Lower leg skin (tissue), 4 donors: ENCODE data around the gene ARHGAP35. TPM values are rescaled to one million over a fixed set of nuclear protein-coding genes. Genes with fewer than 3 reads are reported as not detected.
"Not testable (repeated sequence)": the region's sequence is repeated elsewhere in the genome, so short reads cannot be mapped to it uniquely, and the experiment has no call there.

Experiments
- DNase-seq, 2 donors: peaks; one replicate each; pipeline ENCODE4 v3.0.0-alpha.2; 2019; ENCODE audit warnings: low spot score in 2 of 2
- H3K4me3 ChIP-seq: fragments of 200-600 bp; sonication (generic); 2 replicates; pipeline ENCODE4 v1.5.1; 2017; ENCODE audit warnings: mild to moderate bottlenecking, low read depth; ENCODE audit not compliant: poor library complexity, severe bottlenecking
- POLR2A ChIP-seq, 2 donors: fragments of 450-650 bp; IDR thresholded peaks; one replicate each; pipeline ENCODE4 v1.6.1; 2016 to 2017; ENCODE audit warnings: antibody characterized with exemption in 2 of 2, mild to moderate bottlenecking in 1 of 2, moderate library complexity in 1 of 2
- WGBS, 2 donors: methylation state at CpG; one replicate each; pipeline ENCODE4 v1.1.5; 2018; 5-methylcytosine and 5-hydroxymethylcytosine counted together
- intact Hi-C: fragments of 100-400 bp; cut with DNase I; formaldehyde crosslinking; loops from one replicate; pipeline ENCODE4 v1.15.0; 2023; ENCODE audit warnings: low total_unique reads
- total RNA-seq, 4 donors: library from RNA; depleted of rRNA; stranded (reverse); fragments of >200 nt; gene quantifications; one replicate each; pipeline ENCODE4 v1.1.0, GENCODE V29; 2016
- TF ChIP-seq, protein P1 (sequence below), 3 donors: fragments of 450-650 bp; IDR thresholded peaks; one replicate each; pipeline ENCODE4 v1.5.1; 2016; ENCODE audit warnings: antibody characterized with exemption in 3 of 3, mild to moderate bottlenecking in 3 of 3, moderate library complexity in 2 of 3

The ARHGAP35 gene
- total RNA-seq, 4 donors from 2014 or later, result 19.4 to 43.6 (median 40.1) TPM

DNA sequence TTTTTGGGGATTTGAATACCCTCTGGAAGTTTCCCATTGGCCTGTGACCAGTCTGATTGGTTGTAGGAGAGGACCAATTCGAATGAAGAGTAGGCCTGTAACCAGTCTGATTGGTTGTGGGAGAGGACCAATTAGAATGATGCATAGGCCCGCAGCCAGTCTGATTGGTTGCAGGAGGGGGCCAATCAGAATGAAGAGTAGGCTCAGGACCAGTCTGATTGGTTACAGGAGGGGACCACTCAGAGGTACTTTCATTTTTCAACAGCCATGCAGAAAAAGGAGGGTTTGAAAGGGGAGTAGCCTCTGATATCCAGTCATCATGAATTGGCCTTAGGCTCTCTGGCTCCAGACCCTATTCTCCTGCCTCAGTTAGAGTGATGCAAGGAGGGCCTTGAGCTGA is 42.0 kb upstream of the ARHGAP35 start:
- H3K4me3 ChIP-seq, result no peak overlapping the region
- no peak for TF ChIP-seq POLR2A (IDR thresholded peaks at IDR 0.05)
- TF ChIP-seq, protein P1, sequence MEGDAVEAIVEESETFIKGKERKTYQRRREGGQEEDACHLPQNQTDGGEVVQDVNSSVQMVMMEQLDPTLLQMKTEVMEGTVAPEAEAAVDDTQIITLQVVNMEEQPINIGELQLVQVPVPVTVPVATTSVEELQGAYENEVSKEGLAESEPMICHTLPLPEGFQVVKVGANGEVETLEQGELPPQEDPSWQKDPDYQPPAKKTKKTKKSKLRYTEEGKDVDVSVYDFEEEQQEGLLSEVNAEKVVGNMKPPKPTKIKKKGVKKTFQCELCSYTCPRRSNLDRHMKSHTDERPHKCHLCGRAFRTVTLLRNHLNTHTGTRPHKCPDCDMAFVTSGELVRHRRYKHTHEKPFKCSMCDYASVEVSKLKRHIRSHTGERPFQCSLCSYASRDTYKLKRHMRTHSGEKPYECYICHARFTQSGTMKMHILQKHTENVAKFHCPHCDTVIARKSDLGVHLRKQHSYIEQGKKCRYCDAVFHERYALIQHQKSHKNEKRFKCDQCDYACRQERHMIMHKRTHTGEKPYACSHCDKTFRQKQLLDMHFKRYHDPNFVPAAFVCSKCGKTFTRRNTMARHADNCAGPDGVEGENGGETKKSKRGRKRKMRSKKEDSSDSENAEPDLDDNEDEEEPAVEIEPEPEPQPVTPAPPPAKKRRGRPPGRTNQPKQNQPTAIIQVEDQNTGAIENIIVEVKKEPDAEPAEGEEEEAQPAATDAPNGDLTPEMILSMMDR (IDR thresholded peaks at IDR 0.05), result no peak
- intact Hi-C loops, result no loop called here
- WGBS, 2 donors, result 88 to 98% methylated on average over 2 of the region's 2 CpGs
- no peak for DNase-seq

DNA sequence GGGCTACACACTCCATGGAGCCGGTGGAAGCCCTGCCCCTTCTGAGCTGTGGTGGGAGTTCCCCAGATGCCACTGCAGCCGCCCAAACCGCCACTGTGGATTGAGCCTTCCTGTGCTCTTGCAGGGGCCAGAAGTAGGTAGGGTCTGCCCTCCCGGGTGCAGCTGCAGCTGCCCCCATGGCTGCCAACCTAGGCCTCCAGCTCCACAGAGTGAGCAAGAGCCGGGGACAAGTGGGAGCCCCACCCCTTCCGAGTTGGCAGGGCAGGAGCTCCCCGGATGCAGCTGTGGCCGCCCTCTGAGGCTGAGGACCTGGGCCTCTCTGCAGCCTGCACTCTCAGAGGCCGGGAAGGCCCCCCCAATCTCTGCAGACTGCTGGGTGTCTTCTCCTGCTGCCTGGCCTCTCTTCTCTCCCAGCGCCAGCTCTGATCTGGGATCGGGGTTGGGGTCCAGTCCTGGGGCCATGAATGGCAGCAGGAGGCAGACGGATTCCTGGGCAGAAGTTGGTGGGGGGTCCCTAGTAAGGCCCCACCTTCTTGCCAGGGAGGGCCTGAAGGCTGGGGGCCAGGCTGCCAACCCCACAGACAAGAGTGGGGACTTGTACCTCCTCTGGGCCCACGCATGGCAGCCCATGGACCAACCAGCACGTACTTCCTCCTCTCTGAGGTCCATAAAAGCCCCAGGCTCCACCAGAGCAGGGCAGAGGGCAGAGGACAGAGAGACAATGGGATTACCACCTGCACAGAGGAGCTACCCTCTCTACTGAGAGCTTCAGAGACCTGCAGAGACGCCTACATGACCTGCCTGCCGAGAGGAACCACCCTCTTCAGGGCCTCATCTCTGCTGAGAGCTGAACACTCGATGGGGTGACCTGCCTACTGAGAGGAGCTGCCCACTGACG is 39.0 kb upstream of the ARHGAP35 start:
- no peak overlapping the region for H3K4me3 ChIP-seq
- no peak for DNase-seq
- 56 to 70% methylated on average over 15 to 16 of the region's 18 CpGs for WGBS, 2 donors
- TF ChIP-seq, protein P1 (IDR thresholded peaks at IDR 0.05), result no peak
- TF ChIP-seq POLR2A (IDR thresholded peaks at IDR 0.05), result no peak
- intact Hi-C loops, result no loop called here

DNA sequence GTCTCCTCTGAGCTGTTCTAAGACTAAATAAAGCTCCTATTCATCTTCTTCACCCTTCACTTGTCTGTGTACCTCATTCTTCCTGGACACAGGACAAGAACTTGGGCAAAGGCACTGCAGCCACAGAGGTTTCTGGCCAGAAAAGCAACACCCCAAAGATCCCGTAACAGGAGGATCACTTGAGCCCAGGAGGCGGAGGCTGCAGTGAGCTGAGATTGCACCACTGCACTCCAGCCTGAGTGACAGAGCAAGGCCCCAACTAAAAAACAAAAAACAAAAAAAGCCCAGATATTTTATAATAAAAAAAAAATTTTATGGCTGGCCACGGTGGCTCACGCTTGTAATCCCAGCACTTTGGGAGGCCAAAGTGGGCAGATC is 38.4 kb upstream of the ARHGAP35 start:
- DNase-seq, intact Hi-C loops, H3K4me3 ChIP-seq: not testable (repeated sequence)
- 81 to 83% methylated on average over 4 of the region's 4 CpGs for WGBS, 2 donors

DNA sequence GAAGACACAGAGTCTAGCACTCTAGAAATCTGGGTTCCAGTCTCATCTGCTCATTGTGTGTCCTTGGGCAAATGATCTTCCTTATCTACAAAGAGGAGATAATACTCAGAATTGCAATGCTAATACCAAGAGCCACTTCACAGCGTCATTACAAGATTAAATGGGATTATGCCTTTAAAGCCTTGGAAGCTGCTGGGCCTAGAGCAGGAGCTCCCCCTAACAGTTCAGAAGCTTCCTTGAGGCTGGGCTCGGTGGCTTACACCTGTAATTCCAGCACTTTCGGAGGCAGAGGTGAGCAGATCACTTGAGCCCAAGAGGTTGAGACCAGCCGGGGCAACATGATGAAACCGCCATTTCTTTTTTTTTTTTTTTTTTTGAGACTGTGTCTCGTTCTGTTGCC is 37.7 kb upstream of the ARHGAP35 start:
- intact Hi-C loops, result no loop called here

DNA sequence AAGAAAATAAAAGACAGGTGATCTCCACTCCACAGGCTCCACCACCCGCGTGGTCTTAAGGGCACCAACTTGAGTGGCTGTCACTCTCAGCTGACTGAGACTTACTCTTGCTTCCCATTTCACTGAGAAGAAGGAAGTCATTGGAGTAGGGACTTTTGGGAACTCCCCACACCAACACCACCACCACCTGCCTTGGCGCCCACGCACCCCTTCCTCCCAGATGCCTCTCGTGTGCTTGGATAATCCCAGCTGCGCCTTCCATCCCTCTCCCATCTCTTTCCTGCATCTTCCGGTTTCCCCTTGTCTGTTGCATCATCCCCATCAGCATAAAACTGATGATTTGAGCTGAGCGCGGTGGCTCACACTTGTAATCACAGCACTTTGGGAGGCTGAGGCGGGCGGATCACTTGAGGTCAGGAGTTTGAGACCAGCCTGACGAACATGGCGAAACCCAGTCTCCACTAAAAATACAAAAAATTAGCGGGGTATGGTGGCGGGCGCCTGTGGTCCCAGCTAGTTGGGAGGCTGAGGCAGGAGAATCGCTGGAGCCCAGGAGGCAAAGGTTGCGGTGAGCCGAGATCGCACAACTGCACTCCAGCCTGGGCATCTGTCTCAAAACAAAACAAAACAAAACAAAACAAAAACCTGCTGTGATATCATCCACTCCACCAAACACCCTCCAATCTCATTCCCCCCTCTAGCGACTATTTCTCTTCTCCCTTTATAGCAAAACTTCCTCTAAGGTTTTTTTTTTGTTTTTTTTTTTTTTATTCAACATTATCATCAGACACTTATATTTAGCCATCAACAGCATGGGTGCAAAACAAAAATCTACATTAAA is 35.7 kb upstream of the ARHGAP35 start:
- intact Hi-C loops, result no loop called here
- no peak for TF ChIP-seq POLR2A (IDR thresholded peaks at IDR 0.05)
- TF ChIP-seq, protein P1 (IDR thresholded peaks at IDR 0.05), result no peak
- no peak overlapping the region for H3K4me3 ChIP-seq
- no peak for DNase-seq
- 73 to 77% methylated on average over 21 of the region's 21 CpGs for WGBS, 2 donors

More for the DNA sequence above, 37.7 kb upstream of the ARHGAP35 start:
- DNase-seq, result no peak
- 90% methylated on average over 6 of the region's 6 CpGs for WGBS, 2 donors
- TF ChIP-seq, protein P1 (IDR thresholded peaks at IDR 0.05), result no peak
- no peak for TF ChIP-seq POLR2A (IDR thresholded peaks at IDR 0.05)
- H3K4me3 ChIP-seq, result no peak overlapping the region

DNA sequence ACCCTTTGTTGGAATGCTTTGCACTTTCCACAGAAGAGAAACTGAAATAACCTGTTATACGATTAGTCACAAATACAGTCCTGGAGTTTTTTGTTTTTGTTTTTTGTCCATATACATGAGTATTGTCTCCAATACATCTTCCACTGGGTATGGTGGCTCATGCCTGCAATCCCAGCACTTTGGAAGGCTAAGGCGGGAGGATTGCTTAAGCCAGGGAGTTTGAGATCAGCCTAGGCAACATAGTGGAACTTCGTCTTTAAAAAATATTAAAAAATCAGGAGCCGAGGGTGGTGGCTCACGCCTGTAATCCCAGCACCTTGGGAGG is 35.1 kb upstream of the ARHGAP35 start:
- DNase-seq, result no peak
- TF ChIP-seq, protein P1 (IDR thresholded peaks at IDR 0.05), result no peak
- TF ChIP-seq POLR2A (IDR thresholded peaks at IDR 0.05), result no peak
- WGBS, 2 donors, result 50 to 58% methylated on average over 5 of the region's 5 CpGs
- no peak overlapping the region for H3K4me3 ChIP-seq
- intact Hi-C loops, result no loop called here
